Left ventricle myocardium inferior (tissue), 1 donor: Measurements from ENCODE around the gene FSCN2. TPM values are rescaled to one million over a fixed set of nuclear protein-coding genes. Genes with fewer than 3 reads are reported as not detected.
A peak's percentile ranks its signal among the peaks of the same experiment; 100 is the strongest.

ENCODE experiments used
- DNase-seq: peaks from one replicate; pipeline ENCODE4 v3.0.0-alpha.2; 2020
- H3K27ac ChIP-seq: fragments of 200-600 bp; replicated peaks from 2 replicates; pipeline ENCODE4 v1.8.0; 2021
- H3K27me3 ChIP-seq: fragments of 200-600 bp; 2 replicates; pipeline ENCODE4 v1.8.0; 2021; ENCODE audit warnings: low read depth
- H3K36me3 ChIP-seq: fragments of 200-600 bp; 2 replicates; pipeline ENCODE4 v1.8.0; 2021
- H3K4me1 ChIP-seq: fragments of 200-600 bp; 2 replicates; pipeline ENCODE4 v1.8.0; 2021
- H3K4me3 ChIP-seq: fragments of 200-600 bp; 2 replicates; pipeline ENCODE4 v1.8.0; 2021; ENCODE audit warnings: mild to moderate bottlenecking, moderate library complexity
- H3K9me3 ChIP-seq: fragments of 200-600 bp; replicated peaks from 2 replicates; pipeline ENCODE4 v1.8.0; 2021
- intact Hi-C: fragments of 100-400 bp; cut with micrococcal nuclease; formaldehyde crosslinking; loops from one replicate; pipeline ENCODE4 v1.11.0; 2022
- total RNA-seq: library from RNA; stranded (reverse); fragmentation: NEBNext Ultra II Directional; extraction: Animal tissue kit (Norgen Biotek cat#: 25700); gene quantifications from one replicate; pipeline ENCODE4 v1.2.1, GENCODE V29; 2021
- TF ChIP-seq, protein P1 (sequence below): fragments of 200-600 bp; IDR thresholded peaks from 2 replicates; pipeline ENCODE4 v1.8.0; 2021; ENCODE audit warnings: antibody characterized with exemption, mild to moderate bottlenecking, borderline replicate concordance
- donor health status: DM: no; HTN: yes; CAD: no; lungs with severe emphysema.

The FSCN2 gene
- total RNA-seq, 1 donor from 2014 or later = 0.38 TPM

DNA sequence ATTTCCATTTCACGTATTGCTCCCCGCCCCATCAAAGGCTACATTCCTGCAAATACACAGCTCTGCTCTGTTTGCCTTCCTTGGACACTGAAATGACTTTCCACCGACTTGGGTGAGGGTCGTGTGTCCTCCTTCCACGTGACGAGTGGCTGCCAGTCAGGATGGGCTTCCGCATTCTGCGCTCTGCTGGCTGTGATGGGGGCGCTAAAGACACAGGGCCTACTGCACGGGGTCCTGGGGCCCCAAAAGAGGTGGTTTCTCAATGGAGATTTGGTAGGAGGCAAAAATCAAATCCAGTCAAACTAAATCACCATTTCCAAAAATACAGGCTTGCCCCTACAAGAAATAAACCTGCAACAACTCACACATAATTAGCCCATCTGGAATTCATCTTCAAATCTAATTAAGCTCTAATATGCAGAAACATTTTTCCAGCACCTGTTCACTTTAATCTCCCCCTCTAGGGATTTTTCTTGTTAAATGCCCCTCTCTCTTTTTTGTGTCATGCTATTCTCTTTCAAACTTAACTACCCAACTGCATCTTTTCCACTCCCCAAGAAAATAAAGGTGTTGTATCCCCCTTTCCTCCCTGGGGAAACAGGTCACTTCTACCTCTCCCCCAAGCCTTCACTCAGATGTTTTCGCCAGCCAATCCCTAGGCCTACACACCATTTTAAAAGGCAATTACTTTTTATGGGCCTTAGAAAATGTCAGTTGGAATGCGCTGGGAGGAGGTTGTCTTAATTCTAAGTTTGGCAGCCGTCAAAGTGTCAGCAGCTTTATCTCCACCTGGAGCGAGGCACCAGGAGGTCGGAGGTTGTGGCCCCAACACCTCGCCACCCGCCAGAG lies 45.8 kb downstream of the FSCN2 start:
- H3K27ac ChIP-seq = no peak overlapping the region
- intact Hi-C loops = no loop called here
- no peak for DNase-seq
- H3K4me3 ChIP-seq = no peak overlapping the region
- no peaks in the 10 kb centered on the region for H3K27me3 ChIP-seq
- H3K4me1 ChIP-seq = peaks cover 22% of the 10 kb centered on the region
- H3K36me3 ChIP-seq = peaks cover 80% of the 10 kb centered on the region
- H3K9me3 ChIP-seq = no peaks in the 10 kb centered on the region
- TF ChIP-seq, protein P1, sequence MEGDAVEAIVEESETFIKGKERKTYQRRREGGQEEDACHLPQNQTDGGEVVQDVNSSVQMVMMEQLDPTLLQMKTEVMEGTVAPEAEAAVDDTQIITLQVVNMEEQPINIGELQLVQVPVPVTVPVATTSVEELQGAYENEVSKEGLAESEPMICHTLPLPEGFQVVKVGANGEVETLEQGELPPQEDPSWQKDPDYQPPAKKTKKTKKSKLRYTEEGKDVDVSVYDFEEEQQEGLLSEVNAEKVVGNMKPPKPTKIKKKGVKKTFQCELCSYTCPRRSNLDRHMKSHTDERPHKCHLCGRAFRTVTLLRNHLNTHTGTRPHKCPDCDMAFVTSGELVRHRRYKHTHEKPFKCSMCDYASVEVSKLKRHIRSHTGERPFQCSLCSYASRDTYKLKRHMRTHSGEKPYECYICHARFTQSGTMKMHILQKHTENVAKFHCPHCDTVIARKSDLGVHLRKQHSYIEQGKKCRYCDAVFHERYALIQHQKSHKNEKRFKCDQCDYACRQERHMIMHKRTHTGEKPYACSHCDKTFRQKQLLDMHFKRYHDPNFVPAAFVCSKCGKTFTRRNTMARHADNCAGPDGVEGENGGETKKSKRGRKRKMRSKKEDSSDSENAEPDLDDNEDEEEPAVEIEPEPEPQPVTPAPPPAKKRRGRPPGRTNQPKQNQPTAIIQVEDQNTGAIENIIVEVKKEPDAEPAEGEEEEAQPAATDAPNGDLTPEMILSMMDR = no peak

DNA sequence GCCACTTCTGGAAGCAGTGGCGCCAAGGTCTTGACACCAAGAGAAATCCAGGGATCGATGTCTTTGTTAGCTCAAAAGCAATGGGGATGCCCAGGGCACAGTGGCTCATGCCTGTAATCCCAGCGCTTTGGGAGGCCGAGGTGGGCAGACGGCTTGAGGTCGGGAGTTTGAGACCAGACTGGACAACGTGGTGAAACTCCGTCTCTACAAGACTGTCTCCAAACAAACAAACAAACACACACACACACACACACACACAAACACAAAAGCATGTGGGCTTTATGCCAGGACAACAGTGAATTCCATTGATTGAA lies 46.4 kb downstream of the FSCN2 start:
- peaks cover 79% of the 10 kb centered on the region for H3K36me3 ChIP-seq
- TF ChIP-seq, protein P1 = no peak
- no peak overlapping the region for H3K27ac ChIP-seq
- H3K4me1 ChIP-seq = peaks cover 25% of the 10 kb centered on the region
- no peak overlapping the region for H3K4me3 ChIP-seq
- intact Hi-C loops = no loop called here
- H3K9me3 ChIP-seq = no peaks in the 10 kb centered on the region
- no peaks in the 10 kb centered on the region for H3K27me3 ChIP-seq
- no peak for DNase-seq

DNA sequence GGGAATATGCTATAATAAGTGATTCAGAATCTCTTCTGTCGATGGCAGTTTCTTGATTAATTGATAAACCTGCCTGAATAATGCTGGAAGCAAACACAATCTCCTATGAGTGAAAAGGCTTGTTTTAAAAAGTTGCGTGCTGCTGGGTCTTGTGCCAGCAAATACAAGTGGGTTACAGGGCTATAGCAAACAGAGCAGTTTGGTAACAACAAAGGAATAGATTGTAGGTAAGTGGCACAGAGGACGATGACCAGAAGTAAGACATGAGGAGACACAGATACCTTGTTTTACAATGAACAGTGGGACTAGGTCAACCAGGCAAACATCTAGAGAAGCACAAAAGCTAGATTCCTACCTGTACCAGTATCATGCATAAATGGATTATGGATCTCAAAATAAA lies 47.7 kb downstream of the FSCN2 start:
- TF ChIP-seq, protein P1 = no peak
- H3K4me1 ChIP-seq = peaks cover 37% of the 10 kb centered on the region
- H3K27me3 ChIP-seq = no peaks in the 10 kb centered on the region
- H3K36me3 ChIP-seq = peaks cover 72% of the 10 kb centered on the region
- H3K9me3 ChIP-seq = no peaks in the 10 kb centered on the region
- no peak overlapping the region for H3K4me3 ChIP-seq
- intact Hi-C loops = no loop called here
- no peak for DNase-seq
- no peak overlapping the region for H3K27ac ChIP-seq

DNA sequence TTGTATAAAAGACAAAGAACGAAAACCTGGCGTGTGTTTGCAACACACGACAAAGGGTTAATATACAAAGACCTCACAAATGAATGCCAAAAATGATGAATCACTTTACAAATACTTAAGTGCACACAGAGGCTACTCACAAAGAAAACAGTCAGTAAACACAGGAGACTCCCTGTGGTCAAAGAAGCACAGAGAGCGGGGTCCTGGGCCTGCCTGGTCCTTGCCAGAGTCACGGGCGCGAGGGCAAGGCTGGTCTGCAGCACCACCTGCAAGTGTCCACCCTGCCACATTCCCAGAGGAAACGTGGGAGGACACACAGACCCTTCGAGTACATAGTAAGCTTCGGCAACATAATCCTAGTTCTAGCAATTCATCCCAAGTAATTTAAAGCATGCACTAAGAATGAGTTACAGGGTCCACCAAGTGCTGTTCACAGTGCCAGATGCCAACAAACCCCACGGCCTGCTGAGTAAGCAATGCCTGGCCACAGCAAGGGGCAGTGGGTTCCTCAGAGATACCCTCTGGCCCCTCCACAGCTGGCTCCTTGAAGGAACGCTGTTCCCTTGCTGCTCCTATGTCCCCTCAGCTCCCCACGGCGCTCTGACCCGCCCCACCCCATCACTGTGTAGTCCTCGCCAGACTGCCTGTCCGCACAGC lies 48.6 kb downstream of the FSCN2 start:
- Histone ChIP-seq H3K4me3 (peak overlapping the region; percentile 28), H3K27ac (peak overlapping the region; percentile 16), H3K27me3 (no peaks in the 10 kb centered on the region), H3K4me1 (peaks cover 44% of the 10 kb centered on the region), H3K36me3 (peaks cover 68% of the 10 kb centered on the region), H3K9me3 (no peaks in the 10 kb centered on the region)
- intact Hi-C loops = no loop called here
- TF ChIP-seq, protein P1 = no peak
- no peak for DNase-seq

DNA sequence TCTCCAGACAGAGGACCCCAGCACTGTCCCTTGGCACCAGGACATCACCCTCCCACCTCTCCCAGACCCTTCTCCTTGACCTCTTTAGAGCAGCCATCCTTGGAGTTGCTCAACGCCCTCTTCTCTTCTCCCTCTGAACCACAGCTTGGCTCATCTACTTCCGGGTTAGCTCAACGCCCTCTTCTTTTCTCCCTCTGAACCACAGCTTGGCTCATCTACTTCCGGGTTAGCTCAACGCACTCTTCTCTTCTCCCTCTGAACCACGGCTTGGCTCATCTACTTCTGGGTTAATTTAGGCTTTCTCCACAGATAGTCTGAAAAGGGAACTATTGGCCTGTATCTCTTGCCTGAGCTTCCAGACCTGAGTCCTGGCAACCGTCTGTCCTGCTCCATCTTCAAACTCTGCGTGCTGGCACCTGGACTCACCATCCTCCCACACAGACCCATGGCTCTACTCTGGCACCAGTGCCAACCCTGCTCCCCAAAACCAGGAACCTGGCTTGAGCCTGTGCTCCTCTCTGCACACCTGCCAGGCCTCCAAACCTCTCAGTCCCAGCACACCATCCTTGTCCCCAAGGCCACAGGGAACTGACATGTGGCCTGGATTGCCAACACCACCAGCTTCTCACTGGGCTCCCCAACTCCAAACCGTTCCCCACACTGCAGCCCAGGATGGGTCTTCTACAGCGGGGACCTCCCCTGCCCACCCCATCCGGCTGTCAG lies 49.3 kb downstream of the FSCN2 start:
- no peaks in the 10 kb centered on the region for H3K9me3 ChIP-seq
- TF ChIP-seq, protein P1 = no peak
- intact Hi-C loops = no loop called here
- H3K36me3 ChIP-seq = peaks cover 68% of the 10 kb centered on the region
- H3K4me1 ChIP-seq = peaks cover 48% of the 10 kb centered on the region
- DNase-seq = no peak
- H3K27ac ChIP-seq = peak overlapping the region; percentile 16
- H3K27me3 ChIP-seq = no peaks in the 10 kb centered on the region
- H3K4me3 ChIP-seq = peak overlapping the region; percentile 28
